Measurements from ENCODE around the gene GDF10.

GDF10 gene

GRCh38 chr10:47296156-47296894, 3.7 kb upstream of the GDF10 start:
- no peak overlapping the region for H3K4me3 ChIP-seq (ENCODE audit: low read depth, low read length)
- DNase-seq (ENCODE audit: low read depth), result no peak
- no peak for TF ChIP-seq CTCF (IDR thresholded peaks at IDR 0.05; ENCODE audit: low read depth, low read length, missing control alignments)

DNA sequence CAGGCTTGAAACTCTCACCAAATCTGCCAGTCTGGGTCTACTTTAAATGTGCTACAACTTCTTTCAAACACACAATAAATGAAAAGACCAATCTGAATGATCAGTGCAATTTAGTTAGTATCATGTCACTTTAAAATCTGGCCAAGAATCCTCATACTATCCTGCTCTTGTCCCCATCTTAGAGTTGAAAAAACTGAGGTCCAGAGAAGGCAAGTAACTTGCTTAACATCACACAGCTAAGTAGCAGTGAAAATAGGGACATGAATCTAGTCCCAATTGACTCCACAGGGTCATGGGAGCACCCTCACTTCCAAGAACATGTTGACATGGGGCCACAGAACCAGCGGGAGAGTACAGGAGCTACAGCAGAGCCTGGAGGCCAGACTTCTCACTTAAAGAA, 3.1 kb upstream of the GDF10 start:
- no peak for DNase-seq (ENCODE audit: low read depth)
- H3K4me3 ChIP-seq (ENCODE audit: low read depth, low read length), result no peak overlapping the region
- TF ChIP-seq CTCF (IDR thresholded peaks at IDR 0.05; ENCODE audit: low read depth, low read length, missing control alignments), result no peak

DNA sequence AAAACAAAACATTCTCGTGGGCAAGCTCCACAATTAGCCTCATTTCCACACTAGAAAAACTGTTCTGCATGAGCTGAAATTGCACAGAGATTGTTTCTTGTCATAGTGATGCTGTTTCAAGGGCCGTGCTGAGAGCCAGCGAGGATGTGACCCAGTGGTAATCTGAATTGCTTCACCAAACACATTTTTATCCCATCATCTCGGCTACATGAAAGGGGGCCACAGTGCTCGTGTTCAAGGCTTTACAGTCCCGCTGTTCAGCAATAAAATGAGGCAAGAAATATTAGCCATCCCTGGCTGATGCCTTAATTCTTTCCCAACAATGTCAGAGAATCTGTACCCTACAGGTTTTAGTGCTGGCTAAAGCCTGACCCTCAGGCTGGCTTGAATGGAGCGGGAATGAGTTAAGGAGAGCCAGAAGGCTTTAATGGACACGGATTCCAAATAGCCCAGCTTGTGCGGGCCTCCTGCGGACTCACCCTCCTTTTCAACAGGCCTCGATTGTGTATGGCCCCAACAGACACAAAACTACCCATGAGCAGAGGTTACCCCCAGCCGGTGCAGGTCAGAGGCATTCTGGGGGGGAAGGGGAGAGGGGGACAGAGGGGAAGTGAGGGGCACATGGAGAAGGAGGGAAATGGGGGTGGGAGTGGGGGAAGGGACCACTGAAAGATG, 2.0 kb upstream of the GDF10 start:
- no peak overlapping the region for H3K4me3 ChIP-seq (ENCODE audit: low read depth, low read length)
- no peak for DNase-seq (ENCODE audit: low read depth)
- TF ChIP-seq CTCF (IDR thresholded peaks at IDR 0.05; ENCODE audit: low read depth, low read length, missing control alignments), result no peak

GRCh38 chr10:47298715-47299114, 1.3 kb upstream of the GDF10 start:
- DNase-seq (ENCODE audit: low read depth), result no peak
- no peak overlapping the region for H3K4me3 ChIP-seq (ENCODE audit: low read depth, low read length)
- no peak for TF ChIP-seq CTCF (IDR thresholded peaks at IDR 0.05; ENCODE audit: low read depth, low read length, missing control alignments)

- DNase-seq (ENCODE audit: low read depth), result no peak
- no peak overlapping the region for H3K4me3 ChIP-seq (ENCODE audit: low read depth, low read length)
- no peak for TF ChIP-seq CTCF (IDR thresholded peaks at IDR 0.05; ENCODE audit: low read depth, low read length, missing control alignments)
Measured at GRCh38 chr10:47300429-47300931, 483 bp downstream of the GDF10 start.

DNA sequence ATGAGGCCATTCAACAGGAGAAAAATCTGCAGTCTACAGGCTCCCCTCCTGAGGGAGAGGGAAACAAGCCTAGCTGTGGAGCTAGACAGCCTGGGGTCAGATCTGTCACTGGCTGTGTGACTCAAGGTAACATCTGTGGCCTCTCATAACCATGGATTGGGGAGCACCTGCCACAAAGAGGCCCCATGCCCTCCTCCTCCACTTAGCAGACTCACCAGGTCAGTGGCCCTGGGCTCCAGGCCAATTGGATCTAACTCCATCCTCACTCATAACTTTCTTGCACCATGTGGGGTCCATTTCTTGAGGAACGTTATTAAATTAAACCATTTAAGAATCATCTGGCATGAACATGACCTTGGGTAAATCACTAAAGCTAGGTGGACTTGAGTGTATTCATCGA, 1.8 kb downstream of the GDF10 start:
- no peak overlapping the region for H3K4me3 ChIP-seq (ENCODE audit: low read depth, low read length)
- TF ChIP-seq CTCF (IDR thresholded peaks at IDR 0.05; ENCODE audit: low read depth, low read length, missing control alignments), result no peak

More for the DNA sequence above, 1.8 kb downstream of the GDF10 start:
- no peak for DNase-seq (ENCODE audit: low read depth)
